NCI-H1436 (cell line): ENCODE results near the gene HOXC10.

Source experiments
- DNase-seq: peaks from one replicate; lab custom pipeline; 2025; lab: John Stamatoyannopoulos, UW

The HOXC10 gene

DNA sequence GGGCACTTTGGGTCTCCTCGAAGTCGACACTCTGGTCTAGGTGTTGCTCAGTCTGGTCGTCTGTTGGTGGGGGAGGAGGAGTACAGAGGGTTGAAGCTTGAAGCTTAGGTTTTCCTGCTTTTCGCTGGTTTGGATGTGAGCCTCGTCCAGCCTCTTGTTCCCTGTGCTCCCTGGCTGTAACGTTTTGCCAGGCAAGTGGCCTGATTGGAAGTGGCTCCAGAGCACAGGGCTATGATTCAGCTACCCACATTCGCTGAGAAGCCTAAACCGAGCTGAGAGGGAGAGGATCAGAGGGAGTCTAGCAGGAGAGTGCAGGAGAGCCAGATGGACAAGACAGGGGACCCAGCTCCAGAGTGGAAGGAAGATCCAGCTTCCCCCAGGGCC lies 6.1 kb downstream of the HOXC10 start:
- no peak for DNase-seq

DNA sequence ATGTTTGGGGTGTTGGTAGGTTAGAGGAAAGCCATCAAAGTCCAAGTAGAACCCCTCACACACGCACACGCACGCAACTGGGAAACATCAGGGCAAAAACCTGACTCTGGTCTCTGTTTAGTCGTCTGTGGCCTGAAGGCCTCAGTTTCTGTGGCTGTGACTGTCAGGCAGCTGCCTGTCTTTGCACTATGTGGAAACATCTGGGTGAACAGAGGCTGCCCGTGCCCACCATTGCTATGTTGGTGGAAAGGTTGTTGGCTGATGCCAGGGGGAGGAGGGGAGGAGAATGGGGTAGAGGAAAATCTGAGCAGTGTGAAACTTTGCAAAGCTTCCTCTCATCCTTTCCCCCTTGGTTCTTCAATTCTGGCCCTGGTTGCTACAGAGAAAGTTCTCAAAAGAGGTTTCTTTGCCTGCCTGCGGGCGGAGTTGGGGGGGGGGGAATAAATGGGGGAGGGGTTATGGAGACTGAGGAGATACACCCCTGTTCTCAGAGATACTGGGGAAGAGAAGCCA lies 7.5 kb downstream of the HOXC10 start:
- no peak for DNase-seq

DNA sequence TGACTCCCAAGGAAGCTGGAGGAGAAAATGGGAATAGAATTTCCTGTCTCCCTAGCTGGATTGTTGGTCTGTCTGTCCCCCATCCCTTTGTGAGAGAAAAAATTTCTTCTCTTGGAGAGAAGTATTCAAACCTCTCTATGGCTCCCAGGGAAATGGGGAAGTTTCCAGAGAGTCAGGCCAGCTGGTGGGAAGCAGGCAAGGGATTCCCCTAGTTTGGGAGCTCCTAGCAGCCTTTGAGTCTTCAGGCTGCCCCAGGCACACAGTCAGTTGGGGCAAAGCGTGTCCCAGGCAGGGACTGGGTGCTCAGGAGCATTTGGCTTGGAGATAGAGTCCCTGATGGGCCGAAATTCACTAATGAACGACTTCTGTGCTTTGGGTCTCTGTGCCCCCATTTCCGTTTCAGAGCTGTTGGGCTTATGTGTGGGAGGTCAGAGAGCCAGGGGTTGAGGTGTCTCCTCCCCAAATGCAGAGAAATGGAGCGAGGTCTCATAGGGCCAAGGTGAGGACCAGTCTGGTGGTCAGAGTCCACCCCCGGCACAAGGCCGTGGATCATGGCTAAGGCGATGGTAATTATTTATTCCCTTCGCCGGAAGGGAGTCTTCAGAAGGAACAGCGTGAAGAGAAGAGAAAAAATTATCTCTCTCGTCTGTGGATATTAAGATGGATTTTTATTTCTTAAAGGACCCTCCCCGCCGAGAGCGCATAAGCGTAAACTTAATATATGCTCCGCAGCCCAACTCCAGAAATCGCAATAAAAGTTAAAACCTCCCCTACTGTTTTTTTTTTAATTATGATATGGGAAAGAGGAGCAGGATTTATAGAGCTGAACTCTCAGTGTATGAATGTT lies 8.4 kb downstream of the HOXC10 start:
- no peak for DNase-seq

DNA sequence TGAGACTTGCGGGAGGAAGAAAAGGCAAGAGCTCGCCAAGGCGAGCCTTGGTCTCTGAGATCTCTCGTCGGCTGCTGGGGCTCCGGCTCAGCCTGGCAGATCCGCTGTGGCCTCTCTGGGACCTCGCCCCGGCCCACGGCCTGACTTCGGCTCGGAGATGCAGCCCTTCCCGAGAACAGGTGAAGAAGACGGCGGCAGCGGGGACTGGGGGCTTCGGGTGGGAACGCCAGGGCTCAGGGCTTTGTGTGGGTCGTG lies 9.0 kb downstream of the HOXC10 start:
- DNase-seq = no peak

DNA sequence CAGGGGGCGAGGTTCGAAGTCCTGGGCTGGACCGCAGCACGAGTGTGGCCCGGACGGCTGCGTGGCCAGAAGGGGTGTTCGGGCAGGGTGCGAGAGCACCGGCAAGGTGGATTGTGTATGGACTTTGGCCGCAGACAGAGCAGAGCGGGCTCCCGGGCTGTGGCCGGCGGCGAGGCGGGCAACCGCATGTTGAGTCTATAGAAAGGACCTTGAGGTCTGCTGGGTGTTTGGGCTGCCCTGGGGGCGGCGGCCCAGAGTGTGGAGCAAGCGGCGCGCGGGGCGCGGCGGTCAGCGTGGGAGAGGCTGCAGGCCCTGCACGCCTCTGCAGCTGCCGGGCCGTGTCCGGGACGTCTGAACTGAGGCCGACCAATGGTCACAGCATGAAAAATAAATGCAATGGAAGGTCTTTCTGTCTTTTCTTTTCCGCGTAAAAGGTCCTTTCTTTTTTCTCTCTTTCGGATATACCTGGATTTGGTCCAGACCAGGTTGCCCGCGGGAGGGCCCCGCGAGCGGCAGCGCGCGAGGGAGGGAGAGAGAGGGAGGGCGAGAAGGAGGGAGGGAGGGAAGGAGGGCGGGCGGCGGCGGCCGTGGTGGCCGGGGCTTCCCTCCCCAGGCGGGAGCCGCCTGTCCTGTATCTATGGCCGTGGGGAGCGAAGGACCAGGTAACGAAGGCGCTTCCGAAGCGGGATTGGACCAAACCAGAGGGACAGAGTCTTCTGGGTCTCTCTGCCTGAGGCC lies 9.5 kb downstream of the HOXC10 start:
- DNase-seq = no peak

DNA sequence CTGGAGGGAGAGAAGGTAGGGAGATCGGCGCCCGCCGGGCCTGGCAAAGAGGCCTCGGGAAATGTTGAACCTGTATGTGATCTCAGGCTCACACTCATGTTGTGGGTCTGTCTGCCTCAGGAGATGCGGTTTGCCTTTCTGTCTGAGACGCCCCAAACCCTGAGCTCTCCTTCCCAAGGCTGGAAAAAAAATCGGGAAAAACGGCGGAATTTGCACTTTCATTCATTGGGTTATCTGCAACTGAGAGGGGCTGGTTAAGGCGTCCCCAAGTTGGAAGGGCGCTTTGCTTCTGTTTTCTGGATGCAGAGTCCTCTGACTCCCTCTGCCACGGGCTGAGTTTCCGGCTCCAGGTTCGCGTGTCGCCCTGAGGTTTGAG lies 10.0 kb downstream of the HOXC10 start:
- DNase-seq = no peak

DNA sequence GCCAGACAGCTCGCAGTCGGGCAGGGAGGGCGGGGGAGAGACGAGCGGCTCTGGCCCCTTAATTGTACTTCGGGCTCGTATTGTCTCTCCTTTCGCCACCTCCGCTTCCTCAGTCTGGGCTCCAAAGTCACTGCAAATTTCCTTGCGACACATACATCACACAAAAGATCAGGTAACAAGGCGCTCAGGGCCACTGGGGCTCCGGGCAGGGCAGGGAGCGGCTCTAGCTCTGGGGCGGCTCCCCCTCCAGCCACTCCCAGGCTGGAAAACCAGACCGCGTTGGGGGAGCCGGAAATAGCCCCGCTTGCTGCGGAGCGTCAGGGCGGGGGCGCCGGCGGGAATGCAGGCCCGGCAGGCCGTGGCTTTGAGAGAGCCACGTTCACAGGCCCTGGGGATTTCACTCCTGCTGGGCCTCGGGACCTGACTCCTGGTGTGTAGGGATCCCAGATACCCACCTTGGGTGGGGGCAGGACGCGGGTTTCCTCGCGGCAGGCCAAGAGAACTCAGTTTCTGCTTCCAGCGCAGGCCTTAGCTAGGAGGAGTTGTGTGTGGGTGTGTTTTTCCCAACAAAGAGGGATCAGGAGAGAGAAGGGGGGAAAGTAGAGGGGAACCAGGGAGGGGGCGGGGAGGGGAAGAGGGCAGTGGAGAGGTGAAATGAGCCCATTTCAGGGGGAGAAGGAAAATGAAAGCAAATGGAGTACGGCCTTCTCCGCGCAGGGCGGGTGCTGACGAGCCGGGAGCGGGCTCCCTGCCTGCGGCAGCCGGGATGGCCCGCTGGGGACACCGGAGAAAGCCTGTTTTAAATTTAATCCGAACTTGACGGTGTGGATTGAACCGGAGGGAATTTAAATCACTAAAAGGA lies 10.7 kb downstream of the HOXC10 start:
- DNase-seq = no peak

DNA sequence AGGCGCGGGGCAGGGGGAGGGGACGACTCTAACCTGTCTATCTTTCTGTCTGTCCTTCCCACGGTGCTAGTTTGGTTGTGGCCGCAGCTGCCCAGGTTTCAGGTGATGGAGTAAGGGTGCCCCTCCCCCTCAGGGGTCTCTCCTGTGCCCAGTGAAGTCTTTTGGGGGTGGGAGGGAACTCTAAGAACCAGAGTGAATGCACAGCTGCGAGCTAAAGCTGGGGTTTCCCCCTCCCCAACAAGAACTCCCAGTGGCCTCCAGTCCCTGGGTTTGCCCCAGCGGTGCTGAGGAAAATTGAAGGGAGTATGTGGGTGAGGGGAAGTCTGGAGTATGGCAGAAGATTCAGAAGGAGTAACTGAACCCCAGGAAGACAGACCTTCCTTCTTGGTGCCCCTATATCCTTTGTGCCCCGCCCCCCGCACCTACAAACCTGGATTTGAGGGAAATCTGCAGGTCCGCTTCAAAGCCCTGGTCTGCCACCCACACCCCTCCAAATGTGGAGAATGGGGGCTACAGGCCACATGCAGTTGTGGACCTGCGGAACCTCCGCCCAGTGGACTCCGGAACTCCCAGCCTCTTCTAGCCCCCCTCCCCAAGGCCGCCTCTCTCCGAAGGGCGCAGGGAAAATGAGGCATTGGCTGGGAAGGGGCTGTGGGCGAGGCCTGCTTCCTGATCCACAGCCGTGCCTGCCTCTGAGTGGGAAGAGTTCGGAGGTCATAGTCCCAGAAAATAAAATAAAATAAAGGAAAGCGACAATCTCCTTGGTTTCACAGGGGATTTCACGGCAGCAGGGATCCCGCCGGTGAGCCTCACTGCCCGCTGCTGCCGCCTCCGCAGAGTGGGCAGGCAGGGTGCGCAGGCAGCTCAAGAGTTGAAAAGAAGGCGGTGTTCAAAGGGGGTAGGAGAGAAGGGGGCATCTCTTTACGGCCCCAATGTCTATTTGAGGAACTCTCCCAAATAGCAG lies 11.6 kb downstream of the HOXC10 start:
- DNase-seq = no peak

DNA sequence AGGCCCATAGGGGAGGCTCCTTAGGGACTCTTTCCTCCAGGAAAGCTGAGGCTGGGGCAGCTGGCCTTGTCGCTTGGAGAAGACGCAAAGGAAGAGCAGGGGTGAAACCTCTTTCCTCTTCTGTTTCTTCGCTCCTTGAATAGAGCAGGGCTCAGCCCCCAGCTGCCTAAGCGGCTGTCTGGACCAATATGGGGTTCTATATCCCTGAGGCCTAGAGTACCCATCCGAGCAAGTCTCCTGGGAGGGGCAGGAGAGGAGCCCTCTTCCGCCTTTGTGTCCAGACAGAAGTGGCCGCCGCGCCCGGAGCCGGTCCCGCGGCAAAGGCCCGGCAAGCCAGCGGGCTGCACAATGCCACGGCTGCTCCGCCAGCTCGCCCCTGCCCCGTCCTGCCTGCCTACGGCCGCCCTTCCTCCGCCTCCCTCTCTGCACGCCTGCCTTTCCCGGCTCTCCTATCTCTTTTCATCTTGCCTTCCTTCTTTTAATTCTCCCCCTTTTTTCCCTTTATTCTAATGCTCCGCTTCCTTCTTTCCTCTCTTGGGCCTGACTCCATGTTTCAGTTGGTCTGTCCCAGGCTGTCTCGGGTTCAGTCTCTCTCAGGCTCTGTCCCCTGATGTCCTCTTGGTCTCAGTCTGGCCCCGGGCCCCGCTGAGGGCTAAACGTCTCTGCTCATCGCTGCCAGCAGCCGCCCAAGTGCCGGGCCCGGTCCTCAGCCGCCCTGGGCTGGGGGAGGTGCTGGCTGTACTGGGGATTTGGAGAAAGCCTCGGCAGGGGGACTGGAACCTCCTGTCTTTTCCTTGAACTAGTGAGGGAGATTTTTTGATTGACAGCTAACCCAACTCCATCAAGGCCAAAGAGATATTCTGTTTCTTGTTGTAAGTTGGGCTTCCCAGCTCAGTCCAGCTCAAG lies 12.5 kb downstream of the HOXC10 start:
- no peak for DNase-seq

DNA sequence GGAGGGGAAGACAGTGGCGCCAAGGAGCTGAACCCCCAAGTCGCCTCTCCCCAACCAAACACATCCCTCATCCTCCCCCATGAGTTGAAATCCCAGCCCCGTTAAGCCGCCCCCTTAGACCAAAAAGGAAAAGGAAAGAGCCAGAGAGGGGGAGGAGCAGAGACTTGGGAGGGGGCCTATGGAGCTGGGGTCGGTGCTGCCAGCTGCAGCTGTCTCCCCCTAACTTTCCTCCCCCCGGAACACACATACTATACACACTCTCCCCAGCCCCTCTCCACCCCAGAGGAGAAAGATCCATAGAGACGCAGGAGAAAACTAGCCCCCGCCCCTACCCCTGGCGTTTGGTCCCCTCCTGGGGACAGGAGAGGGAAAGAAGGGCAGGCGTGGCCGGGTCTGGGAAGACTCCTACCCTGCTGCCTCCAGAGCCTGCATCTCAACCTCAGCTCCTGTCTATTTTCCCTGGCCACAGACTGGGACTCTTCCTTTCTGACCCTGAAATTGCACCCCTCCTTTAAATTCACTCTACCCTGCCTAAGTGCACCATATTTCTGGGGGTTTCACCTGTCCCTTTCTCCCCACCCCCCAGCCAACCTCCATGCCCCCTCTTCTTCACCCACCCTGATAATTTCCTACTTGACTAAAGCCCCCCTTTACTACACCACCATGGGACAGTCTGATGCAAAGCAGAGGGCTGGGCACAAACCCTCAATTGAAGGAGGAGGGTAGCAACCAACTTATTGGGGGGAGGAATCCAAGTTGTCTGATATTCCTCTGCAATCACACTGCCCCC lies 13.4 kb downstream of the HOXC10 start:
- DNase-seq = no peak

DNA sequence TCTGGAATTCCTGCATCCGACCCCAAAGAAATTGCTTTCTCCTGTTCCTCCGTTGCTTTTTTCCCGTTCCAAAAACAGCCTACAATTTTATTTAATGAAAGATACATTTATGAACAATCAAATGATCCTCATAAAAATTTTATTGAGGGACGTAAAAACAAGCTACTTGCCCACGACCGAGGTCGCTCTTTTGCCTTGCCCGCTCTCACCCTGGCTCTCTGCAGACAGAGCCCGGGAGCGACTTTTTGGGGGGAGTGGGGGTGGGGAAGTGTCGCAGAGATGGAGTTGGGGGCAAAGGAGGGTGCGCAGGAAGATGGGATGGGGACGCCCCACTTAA lies 13.9 kb downstream of the HOXC10 start:
- DNase-seq = no peak

DNA sequence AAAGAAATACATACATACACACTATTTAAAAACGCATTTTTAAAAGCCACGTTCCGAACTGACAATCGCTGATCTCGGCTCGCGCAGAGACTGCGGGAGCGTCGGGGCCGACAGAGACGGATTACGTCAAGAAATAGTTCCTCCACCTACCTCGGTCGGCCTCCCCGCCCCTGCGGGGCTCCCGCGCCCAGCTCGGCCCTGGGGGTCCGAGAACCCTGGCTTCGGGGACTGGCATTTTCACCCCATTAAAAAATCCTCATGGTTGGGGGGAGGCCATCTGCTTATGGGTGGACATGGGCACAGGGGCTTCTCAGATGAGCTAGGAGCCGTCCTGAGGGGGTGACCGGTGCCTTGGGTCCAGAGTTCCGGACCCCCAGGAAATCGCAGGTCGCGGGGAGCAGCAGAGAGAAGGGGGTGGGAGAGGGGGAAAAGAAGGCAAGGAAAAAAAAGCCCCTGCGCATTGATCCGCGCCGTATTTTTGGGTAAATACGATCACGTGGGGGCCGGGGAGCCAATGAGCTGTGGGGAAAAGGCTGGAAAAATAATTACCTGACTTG lies 14.7 kb downstream of the HOXC10 start:
- no peak for DNase-seq

DNA sequence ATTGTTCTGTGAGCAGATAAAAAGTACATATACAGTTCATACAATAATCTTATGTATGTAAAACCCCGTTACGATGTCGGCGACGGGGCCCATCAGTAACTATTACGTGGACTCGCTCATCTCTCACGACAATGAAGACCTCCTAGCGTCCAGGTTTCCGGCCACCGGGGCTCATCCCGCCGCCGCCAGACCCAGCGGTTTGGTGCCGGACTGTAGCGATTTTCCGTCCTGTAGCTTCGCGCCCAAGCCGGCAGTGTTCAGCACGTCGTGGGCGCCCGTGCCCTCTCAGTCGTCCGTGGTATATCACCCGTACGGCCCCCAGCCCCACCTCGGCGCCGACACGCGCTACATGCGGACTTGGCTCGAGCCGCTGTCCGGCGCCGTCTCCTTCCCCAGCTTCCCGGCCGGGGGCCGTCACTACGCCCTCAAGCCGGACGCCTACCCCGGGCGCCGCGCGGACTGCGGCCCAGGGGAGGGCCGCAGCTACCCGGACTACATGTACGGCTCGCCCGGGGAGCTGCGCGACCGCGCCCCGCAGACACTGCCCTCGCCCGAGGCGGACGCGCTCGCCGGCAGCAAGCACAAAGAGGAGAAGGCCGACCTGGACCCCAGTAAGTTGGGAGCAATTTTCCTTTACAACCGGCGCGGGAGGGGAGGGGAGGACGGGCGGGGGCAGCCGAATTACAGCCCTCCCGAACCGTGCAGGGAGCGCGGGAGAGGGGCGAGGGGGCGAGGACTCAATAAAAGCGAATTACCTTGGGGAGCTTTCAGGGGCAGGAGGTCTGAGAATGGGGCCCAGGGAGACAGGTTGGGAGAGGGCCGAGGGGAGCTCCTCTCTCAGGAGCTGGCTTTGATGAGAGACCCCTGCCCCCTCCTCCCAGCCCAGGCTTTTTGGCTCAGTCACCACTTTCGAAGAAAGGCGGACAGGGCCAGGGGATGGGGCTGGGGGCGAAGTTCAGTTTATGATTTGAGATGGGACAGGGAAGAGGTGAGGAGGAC lies 15.5 kb downstream of the HOXC10 start, which contains the start of gene HOXC9:
TSS of gene HOXC9 (plus strand) at position 46 of the 999 bp plus-strand sequence. CDS start at position 74, 28 bp downstream.
- no peak for DNase-seq

DNA sequence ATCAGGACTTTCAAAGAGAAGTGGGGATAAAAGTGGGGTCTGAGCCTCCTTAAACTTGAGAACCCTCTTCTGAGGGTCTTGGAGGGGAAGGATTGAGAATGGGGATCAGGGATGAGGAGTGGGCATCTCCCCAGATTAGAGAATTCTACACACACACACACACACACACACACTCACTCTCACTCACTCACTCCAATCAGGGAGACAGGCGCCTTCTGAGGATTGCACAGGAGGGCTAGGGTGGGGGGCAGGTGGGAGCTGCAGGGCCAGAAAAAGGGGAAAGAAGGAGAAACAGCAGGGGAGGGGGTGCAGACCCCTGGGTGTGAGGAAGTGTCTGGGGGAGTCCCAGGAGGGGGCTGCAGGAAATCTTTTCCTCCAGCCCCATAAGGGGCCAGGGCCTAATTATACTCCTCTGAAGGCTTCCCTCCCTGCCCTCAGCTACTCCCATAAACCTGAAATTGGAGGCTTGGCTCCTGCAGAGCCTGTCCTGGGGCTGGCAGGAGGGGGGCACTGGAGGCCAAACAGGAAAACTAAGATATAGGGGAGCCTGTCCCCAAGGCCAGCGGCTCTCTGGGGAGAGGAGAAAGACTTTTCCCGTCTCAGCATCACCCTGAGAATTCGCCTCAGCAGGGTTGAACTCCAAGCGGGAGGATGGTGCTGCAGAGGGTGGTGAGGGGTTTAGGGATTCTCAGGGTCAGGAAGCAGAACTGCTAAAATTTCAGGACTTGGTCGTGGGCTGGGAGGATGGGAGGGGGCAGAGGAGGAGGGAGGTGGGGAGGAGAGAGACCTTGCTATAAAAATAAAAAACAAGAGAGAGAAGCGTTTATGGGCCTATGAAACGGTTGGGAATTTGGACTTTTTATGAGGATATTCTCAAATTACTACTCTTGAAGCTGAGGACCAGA lies 16.6 kb downstream of the HOXC10 start:
- DNase-seq = no peak

DNA sequence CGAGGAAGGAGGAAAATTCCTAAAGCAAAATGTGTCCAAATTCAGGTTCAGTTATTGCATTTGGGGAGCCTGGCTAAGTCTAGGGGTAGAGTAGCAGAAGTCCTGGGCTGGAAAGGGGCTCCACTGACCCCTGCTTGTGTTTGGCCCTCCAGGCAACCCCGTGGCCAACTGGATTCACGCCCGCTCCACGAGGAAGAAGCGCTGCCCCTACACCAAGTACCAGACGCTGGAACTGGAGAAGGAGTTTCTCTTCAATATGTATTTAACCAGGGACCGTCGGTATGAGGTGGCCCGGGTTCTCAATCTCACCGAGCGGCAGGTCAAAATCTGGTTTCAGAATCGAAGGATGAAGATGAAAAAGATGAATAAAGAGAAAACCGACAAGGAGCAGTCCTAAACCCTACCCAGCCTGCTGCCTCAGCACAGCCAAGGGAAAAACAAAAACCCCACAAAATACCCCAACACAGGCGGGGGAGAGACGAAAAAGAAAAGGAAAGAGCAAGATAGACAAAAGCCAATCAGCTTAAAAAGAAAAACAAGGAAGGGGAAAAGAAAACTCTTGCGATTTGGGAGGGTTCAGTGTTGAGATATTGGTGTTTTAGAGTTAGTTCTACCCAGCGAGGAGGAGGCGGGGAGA lies 17.4 kb downstream of the HOXC10 start:
- no peak for DNase-seq

DNA sequence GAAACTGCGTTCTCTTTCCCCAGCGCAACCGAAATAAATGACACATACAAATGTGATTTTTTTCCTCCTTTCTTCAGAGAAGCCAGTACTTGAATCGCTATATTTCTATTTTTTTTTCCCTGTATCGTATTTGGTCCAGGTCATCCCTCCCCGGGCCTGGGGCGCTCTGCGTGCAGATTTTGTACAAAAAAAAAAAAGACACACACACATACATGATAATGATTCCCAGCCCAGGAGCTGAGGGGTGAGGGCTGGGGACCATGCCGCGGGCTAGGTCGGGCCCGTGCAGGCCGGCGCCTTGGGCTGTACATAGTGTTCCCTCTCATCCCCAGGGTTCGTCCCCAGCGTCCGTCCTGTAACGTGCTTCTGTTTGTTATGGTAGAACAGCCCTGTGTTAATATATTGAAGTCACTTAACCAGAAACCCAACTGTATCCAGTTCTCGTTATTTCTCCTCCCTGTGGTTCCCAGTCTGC lies 18.0 kb downstream of the HOXC10 start:
- no peak for DNase-seq
